K562 (cell line): ENCODE results near the gene SMAD3. TPM values are rescaled to one million over a fixed set of nuclear protein-coding genes. Genes with fewer than 3 reads are reported as not detected.
A peak's percentile ranks its signal among the peaks of the same experiment; 100 is the strongest.

Experiments used
- AFF4 ChIP-seq: sonication (generic); formaldehyde crosslinking; IDR thresholded peaks from 2 replicates; pipeline ENCODE4 v1.8.0; 2023; ENCODE audit warnings: mild to moderate bottlenecking, missing genetic modification reagents
- ATF1 ChIP-seq, 2 experiments: fragments of 450-650 bp in 1 of 2; IDR thresholded peaks; 2 replicates each; pipeline ENCODE4 v1.6.1; 2016; ENCODE audit warnings: missing compliant biosample characterization in 1 of 2, missing genetic modification characterization in 1 of 2
- BRF1 ChIP-seq: IDR thresholded peaks from 3 replicates; pipeline ENCODE4 v1.6.1; 2011; ENCODE audit warnings: borderline replicate concordance, mild to moderate bottlenecking; ENCODE audit not compliant: insufficient read length; ENCODE audit errors: extremely low read depth
- DDX20 ChIP-seq: fragments of 450-650 bp; IDR thresholded peaks from 2 replicates; pipeline ENCODE4 v1.6.1; 2016; ENCODE audit warnings: missing genetic modification characterization, low read depth, mild to moderate bottlenecking, missing compliant biosample characterization, moderate library complexity
- E2F6 ChIP-seq, 2 experiments: IDR thresholded peaks; 2 replicates each; pipeline ENCODE4 v1.6.1; 2011; ENCODE audit warnings: borderline replicate concordance in 1 of 2, control low read depth in 1 of 2, low read depth in 1 of 2, low read length in 1 of 2, mild to moderate bottlenecking in 1 of 2, mixed read lengths in 1 of 2, moderate library complexity in 1 of 2; ENCODE audit not compliant: insufficient read depth in 1 of 2, insufficient read length in 1 of 2, poor library complexity in 1 of 2, severe bottlenecking in 1 of 2; ENCODE audit errors: extremely low read depth in 1 of 2
- ETV6 ChIP-seq, 3 experiments: fragments of 150-350 bp in 1 of 3; sonication (generic) in 1 of 3; formaldehyde crosslinking in 1 of 3; IDR thresholded peaks; 2 replicates each; pipeline versions ENCODE4 v1.6.1 to v1.8.0; 2014 to 2022; ENCODE audit warnings: borderline replicate concordance in 2 of 3, low read depth in 2 of 3, antibody characterized with exemption in 1 of 3, low read length in 1 of 3, mild to moderate bottlenecking in 1 of 3, missing genetic modification reagents in 1 of 3
- FOXA3 ChIP-seq, 2 experiments: fragments of 450-650 bp in 1 of 2; sonication (generic) in 1 of 2; formaldehyde crosslinking; IDR thresholded peaks in 1 of 2; conservative IDR thresholded peaks in 1 of 2; 2 replicates each; pipeline versions ENCODE4 v1.4.0 to v1.8.0; 2020 to 2022; ENCODE audit warnings: mild to moderate bottlenecking in 2 of 2, missing genetic modification reagents in 1 of 2
- HNRNPL ChIP-seq: fragments of 200-400 bp; formaldehyde crosslinking; IDR thresholded peaks from 2 replicates; pipeline ENCODE4 v1.6.1; 2017; ENCODE audit warnings: low read depth, mild to moderate bottlenecking, low read length
- ILF3 ChIP-seq: fragments of 450-650 bp; IDR thresholded peaks from 2 replicates; pipeline ENCODE4 v1.6.1; 2018; ENCODE audit warnings: antibody characterized with exemption, mild to moderate bottlenecking, moderate library complexity, borderline replicate concordance
- KAT7 ChIP-seq: sonication (generic); formaldehyde crosslinking; IDR thresholded peaks from 2 replicates; pipeline ENCODE4 v1.8.0; 2022; ENCODE audit warnings: missing genetic modification reagents, mild to moderate bottlenecking, borderline replicate concordance
- PBX2 ChIP-seq, 2 experiments: IDR thresholded peaks in 1 of 2; conservative IDR thresholded peaks in 1 of 2; 2 replicates each; pipeline ENCODE4 v1.6.1; 2016; ENCODE audit warnings: low read depth in 2 of 2, mild to moderate bottlenecking in 1 of 2, missing compliant biosample characterization in 1 of 2, missing genetic modification characterization in 1 of 2, moderate library complexity in 1 of 2
- RBM15 ChIP-seq: fragments of 200-400 bp; formaldehyde crosslinking; IDR thresholded peaks from 2 replicates; pipeline ENCODE4 v1.6.1; 2018; ENCODE audit warnings: mild to moderate bottlenecking, low read length, moderate library complexity; ENCODE audit not compliant: insufficient read depth
- SMAD2 ChIP-seq: fragments of 150-350 bp; IDR thresholded peaks from 2 replicates; pipeline ENCODE4 v1.6.1; 2014; ENCODE audit warnings: low read depth, mild to moderate bottlenecking, low read length
- SMC3 ChIP-seq: conservative IDR thresholded peaks from 2 replicates; pipeline ENCODE4 v1.6.1; 2011; ENCODE audit warnings: low read depth, low read length, improper control_type of control experiment; ENCODE audit not compliant: insufficient read depth
- ZBED1 ChIP-seq: IDR thresholded peaks from 2 replicates; pipeline ENCODE4 v1.6.1; 2014
- ZNF551 ChIP-seq: fragments of 250-450 bp; sonication (Bioruptor Pico); IDR thresholded peaks from 2 replicates; pipeline ENCODE4 v1.5.0; 2021; ENCODE audit warnings: mild to moderate bottlenecking, moderate library complexity
- polyA plus RNA-seq, 8 experiments: library from polyadenylated mRNA; depleted of rRNA in 4 of 8; stranded (reverse) in 5 of 8; unstranded in 3 of 8; fragments of >200 nt; fragmentation: Nextera tagmentation in 2 of 8; fragmentation: Illumina TruSeq in 1 of 8; extraction: Ambion mirVana in 2 of 8; extraction: Trizol in 1 of 8; gene quantifications; 2 replicates each; pipeline versions ENCODE4 v1.2.1 to v1.2.3, GENCODE V29; 2011 to 2014; ENCODE audit warnings: inconsistent platforms in 1 of 8, missing spikeins in 1 of 8
- total RNA-seq, 7 experiments: library from RNA; depleted of rRNA in 6 of 7; stranded (reverse); fragments of >200 nt in 6 of 7; fragmentation: Illumina TruSeq in 2 of 7; extraction: Trizol in 2 of 7; gene quantifications; 2 replicates each; pipeline versions ENCODE4 v1.2.1 to v1.2.3, GENCODE V29; 2011 to 2021; ENCODE audit warnings: low replicate concordance in 1 of 7

SMAD3 gene
- total and polyA plus RNA-seq, 9 of the 15 experiments (the other 6 are each of a cell fraction or from before 2014, with no cell fraction given) = 4.3 to 39.2 (median 11.1) TPM

GRCh38 chr15:67091071-67091979 lies 25.9 kb downstream of the SMAD3 start (continued):
- peak in 1 of 2 experiments; percentile 13 for TF ChIP-seq E2F6 (IDR thresholded peaks at IDR 0.05; ENCODE audit: borderline replicate concordance in 1 of 2, extremely low read depth in 1 of 2, insufficient read depth in 1 of 2, insufficient read length in 1 of 2, low read depth in 1 of 2, low read length in 1 of 2, poor library complexity in 1 of 2, severe bottlenecking in 1 of 2)
- TF ChIP-seq ZNF551 (CRISPR knock-in tag) = no peak
- TF ChIP-seq FOXA3 (CRISPR knock-in tag; conservative IDR thresholded peaks at IDR 0.05 in 1 of 2, IDR thresholded peaks at IDR 0.05 in 1 of 2) = no peak
- 0 out of 2 replicates have a peak, but pooled peaks have one; percentile 23 for TF ChIP-seq AFF4 (CRISPR knock-in tag)
- TF ChIP-seq KAT7 (CRISPR knock-in tag) = no peak
- TF ChIP-seq SMAD2 = no peak
- TF ChIP-seq ILF3 = no peak
- TF ChIP-seq ETV6 (IDR thresholded peaks at IDR 0.05; ENCODE audit: borderline replicate concordance in 1 of 2, low read depth in 2 of 2, low read length in 1 of 2) = peak in 1 of 2 experiments; percentile 83; a peak in 2 of 4 replicates
- TF ChIP-seq ETV6 (CRISPR knock-in tag; IDR thresholded peaks at IDR 0.05; ENCODE audit: borderline replicate concordance) = no peak
- no peak for TF ChIP-seq DDX20
- peak; percentile 56; the same call in 1 of the 2 replicates for TF ChIP-seq HNRNPL
- no peak for TF ChIP-seq BRF1
- TF ChIP-seq SMC3 = peak; percentile 16; the same call in 1 of the 2 replicates
- no peak for TF ChIP-seq RBM15
- no peak for TF ChIP-seq PBX2 (CRISPR knock-in tag; IDR thresholded peaks at IDR 0.05; ENCODE audit: low read depth)
- TF ChIP-seq PBX2 (tag; conservative IDR thresholded peaks at IDR 0.05; ENCODE audit: low read depth) = peak; percentile 93
- TF ChIP-seq ATF1 (CRISPR knock-in tag; IDR thresholded peaks at IDR 0.05) = no peak
- peak; percentile 80 for TF ChIP-seq ATF1 (tag; IDR thresholded peaks at IDR 0.05)
- peak; percentile 91 for TF ChIP-seq ZBED1
